Upper lobe of left lung (tissue), 4 donors: ENCODE results near the gene DOCK10.

Experiments used
- POLR2A ChIP-seq, 4 donors: fragments of 450-650 bp; IDR thresholded peaks; one replicate each; pipeline ENCODE4 v1.5.1; 2016 to 2017; ENCODE audit warnings: antibody characterized with exemption in 4 of 4, mild to moderate bottlenecking in 2 of 4
- TF ChIP-seq, protein P1 (sequence below), 6 experiments: fragments of 450-650 bp in 4 of 6; fragments of 200-600 bp in 2 of 6; sonication (generic) in 2 of 6; IDR thresholded peaks; one replicate each; pipeline ENCODE4 v1.5.1; 2016 to 2019; ENCODE audit warnings: antibody characterized with exemption in 6 of 6

DNA sequence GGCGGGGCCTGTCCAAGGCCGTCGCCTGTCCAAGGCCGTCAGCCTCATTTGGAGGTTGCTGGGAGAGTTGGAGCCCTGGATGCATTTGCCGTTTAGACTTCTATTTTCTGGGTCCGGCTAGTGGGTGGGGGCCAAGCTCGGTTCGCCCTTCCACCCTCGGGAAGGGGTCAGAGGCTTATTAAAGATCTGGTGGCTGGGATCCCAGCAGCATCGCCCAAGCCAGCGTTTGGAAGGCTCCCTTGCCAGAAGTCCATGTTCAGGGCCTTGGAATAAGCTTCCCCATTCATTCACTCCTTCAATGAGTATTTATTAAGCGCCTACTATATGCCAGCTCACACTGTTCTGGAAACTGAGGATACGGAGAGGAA is 516 bp upstream of the DOCK10 start:
- TF ChIP-seq, protein P1, sequence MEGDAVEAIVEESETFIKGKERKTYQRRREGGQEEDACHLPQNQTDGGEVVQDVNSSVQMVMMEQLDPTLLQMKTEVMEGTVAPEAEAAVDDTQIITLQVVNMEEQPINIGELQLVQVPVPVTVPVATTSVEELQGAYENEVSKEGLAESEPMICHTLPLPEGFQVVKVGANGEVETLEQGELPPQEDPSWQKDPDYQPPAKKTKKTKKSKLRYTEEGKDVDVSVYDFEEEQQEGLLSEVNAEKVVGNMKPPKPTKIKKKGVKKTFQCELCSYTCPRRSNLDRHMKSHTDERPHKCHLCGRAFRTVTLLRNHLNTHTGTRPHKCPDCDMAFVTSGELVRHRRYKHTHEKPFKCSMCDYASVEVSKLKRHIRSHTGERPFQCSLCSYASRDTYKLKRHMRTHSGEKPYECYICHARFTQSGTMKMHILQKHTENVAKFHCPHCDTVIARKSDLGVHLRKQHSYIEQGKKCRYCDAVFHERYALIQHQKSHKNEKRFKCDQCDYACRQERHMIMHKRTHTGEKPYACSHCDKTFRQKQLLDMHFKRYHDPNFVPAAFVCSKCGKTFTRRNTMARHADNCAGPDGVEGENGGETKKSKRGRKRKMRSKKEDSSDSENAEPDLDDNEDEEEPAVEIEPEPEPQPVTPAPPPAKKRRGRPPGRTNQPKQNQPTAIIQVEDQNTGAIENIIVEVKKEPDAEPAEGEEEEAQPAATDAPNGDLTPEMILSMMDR (IDR thresholded peaks at IDR 0.05): no peak
- no peak for TF ChIP-seq POLR2A (IDR thresholded peaks at IDR 0.05)
